BE2C (cell line): Measurements from ENCODE around the gene CELF1.

Source experiments
- DNase-seq: peaks from one replicate; pipeline ENCODE4 v3.0.0-alpha.2; 2020
- H3K27me3 ChIP-seq: fragments of 250-450 bp; sonication (Bioruptor Pico); 2 replicates; pipeline ENCODE4 v1.5.1; 2020; ENCODE audit warnings: mild to moderate bottlenecking
- H3K36me3 ChIP-seq: fragments of 250-450 bp; sonication (Bioruptor Pico); 2 replicates; pipeline ENCODE4 v1.5.1; 2020; ENCODE audit warnings: mild to moderate bottlenecking
- H3K4me1 ChIP-seq: fragments of 250-450 bp; sonication (Bioruptor Pico); 2 replicates; pipeline ENCODE4 v1.5.1; 2020
- H3K4me3 ChIP-seq: 2 replicates; pipeline ENCODE4 v1.5.1; 2011; ENCODE audit warnings: low read depth, low read length
- H3K9me3 ChIP-seq: fragments of 250-450 bp; sonication (Bioruptor Pico); 2 replicates; pipeline ENCODE4 v1.5.1; 2020
- CTCF ChIP-seq: IDR thresholded peaks from 2 replicates; pipeline ENCODE4 v1.5.1; 2012; ENCODE audit warnings: mild to moderate bottlenecking, low read depth, low read length

CELF1 gene

GRCh38 chr11:47571357-47571729 is 18.4 kb upstream of the CELF1 start:
- no peaks in the 10 kb centered on the region for H3K27me3 ChIP-seq
- no peak for TF ChIP-seq CTCF
- H3K4me3 ChIP-seq, result no peak overlapping the region
- H3K9me3 ChIP-seq, result no peaks in the 10 kb centered on the region
- H3K4me1 ChIP-seq, result no peaks in the 10 kb centered on the region
- no peak for DNase-seq
- H3K36me3 ChIP-seq, result peaks cover 12% of the 10 kb centered on the region

GRCh38 chr11:47570651-47571356 is 17.9 kb upstream of the CELF1 start:
- DNase-seq, result no peak
- no peak for TF ChIP-seq CTCF
- Histone ChIP-seq H3K4me1 (no peaks in the 10 kb centered on the region), H3K27me3 (no peaks in the 10 kb centered on the region), H3K4me3 (no peak overlapping the region), H3K9me3 (no peaks in the 10 kb centered on the region), H3K36me3 (peaks cover 12% of the 10 kb centered on the region)

GRCh38 chr11:47569646-47570045 is 16.7 kb upstream of the CELF1 start:
- TF ChIP-seq CTCF, result no peak
- DNase-seq, result no peak
- Histone ChIP-seq H3K27me3 (no peaks in the 10 kb centered on the region), H3K36me3 (peaks cover 12% of the 10 kb centered on the region), H3K4me3 (no peak overlapping the region), H3K9me3 (no peaks in the 10 kb centered on the region), H3K4me1 (no peaks in the 10 kb centered on the region)

- TF ChIP-seq CTCF, result no peak
- H3K4me1 ChIP-seq, result no peaks in the 10 kb centered on the region
- peak overlapping the region; percentile 73 for H3K4me3 ChIP-seq
- no peaks in the 10 kb centered on the region for H3K27me3 ChIP-seq
- DNase-seq, result no peak
- H3K36me3 ChIP-seq, result no peaks in the 10 kb centered on the region
- no peaks in the 10 kb centered on the region for H3K9me3 ChIP-seq
Observed at GRCh38 chr11:47566149-47566698, 13.3 kb upstream of the CELF1 start.

GRCh38 chr11:47565340-47566148 is 12.6 kb upstream of the CELF1 start, which contains the start of gene PTPMT1:
PTPMT1 (plus strand) TSS chr11:47565599; CDS start chr11:47565623, 24 bp downstream.
- H3K4me3 ChIP-seq, result peak within 1 kb of the TSS; percentile 73
- H3K27me3 ChIP-seq, result no peaks in the 10 kb centered on the region
- H3K36me3 ChIP-seq, result no peaks in the 10 kb centered on the region
- no peaks in the 10 kb centered on the region for H3K4me1 ChIP-seq
- TF ChIP-seq CTCF, result no peak
- DNase-seq, result peak; percentile 71
- H3K9me3 ChIP-seq, result no peaks in the 10 kb centered on the region
